Stimulated activated CD8-positive, alpha-beta memory T cell treated with anti-CD3 and anti-CD28 coated beads, Interleukin-2, amount 100 ng/mL, for 48 hours (primary cell): ENCODE measurements around the gene DDX56.
"Not testable (repeated sequence)": the region's sequence is repeated elsewhere in the genome, so short reads cannot be mapped to it uniquely, and the experiment has no call there.

Source experiments
- DNase-seq, 2 donors: peaks; one replicate each; pipeline ENCODE4 v3.0.0-alpha.2; 2020; ENCODE audit warnings: low read depth in 2 of 2

The DDX56 gene

DNA sequence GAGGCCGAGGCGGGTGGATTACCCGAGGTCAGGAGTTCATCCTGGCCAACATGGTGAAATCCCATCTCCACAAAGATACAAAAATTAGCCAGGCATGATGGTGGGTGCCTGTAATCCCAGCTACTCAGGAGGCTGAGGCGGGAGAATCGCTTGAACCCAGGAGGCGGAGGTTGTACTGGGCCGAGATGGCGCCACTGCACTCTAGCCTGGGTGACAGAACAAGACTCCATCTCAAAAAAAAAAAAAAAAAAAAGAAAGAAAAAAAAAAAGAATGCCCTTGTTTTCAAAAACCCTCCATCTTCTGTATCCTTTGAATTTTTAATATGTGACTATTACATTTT is 11.1 kb downstream of the DDX56 start:
- DNase-seq: not testable (repeated sequence)

DNA sequence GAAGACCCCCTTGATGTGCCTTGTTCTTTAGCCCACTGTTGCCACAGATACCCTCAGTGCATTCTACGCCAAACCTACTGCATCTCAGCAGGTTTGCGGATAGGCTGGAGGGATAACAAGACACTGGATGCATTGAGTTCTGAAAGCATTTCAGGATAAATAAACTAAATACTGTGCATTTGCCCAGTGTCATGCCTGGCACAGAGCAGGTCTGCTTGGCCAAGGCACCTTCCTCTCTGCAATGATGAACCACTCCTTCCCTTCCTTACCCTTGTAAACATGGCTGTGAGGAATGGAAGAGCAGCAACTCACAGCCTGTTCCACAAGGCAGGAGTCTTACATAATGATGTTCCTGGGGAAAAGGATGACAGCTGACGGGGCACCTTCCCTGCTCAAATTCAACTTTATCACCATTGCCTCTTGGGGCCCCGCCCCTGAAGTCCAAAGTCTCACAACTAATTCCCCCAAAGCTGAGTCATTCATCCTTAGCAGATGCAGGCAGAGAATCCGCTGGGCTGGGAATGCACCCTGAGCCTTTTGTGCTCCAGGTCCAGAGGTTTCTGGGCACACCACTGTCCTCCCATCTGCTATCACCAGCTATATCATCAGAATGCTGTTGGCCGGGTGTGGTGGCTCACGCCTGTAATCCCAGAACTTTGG is 11.6 kb downstream of the DDX56 start:
- DNase-seq: no peak

DNA sequence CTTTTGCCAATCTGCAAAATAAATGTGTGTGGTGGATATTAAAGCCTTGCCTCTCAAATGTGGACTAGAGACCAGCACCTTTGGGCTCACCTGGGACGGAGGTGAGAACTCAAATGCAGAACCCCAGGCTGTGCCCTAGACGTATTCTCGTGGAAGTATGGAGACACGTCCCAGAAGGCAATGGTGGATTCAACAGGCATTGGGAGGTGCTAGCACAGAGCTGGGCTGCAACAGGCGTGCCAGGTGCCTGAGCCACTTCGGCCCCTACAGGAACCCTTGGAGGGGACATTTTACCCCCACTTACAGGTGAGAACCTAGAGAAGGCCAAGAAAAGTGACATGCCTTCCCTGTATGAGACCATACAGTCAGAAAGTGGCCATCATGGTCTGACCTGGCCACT is 12.2 kb downstream of the DDX56 start:
- DNase-seq: no peak

DNA sequence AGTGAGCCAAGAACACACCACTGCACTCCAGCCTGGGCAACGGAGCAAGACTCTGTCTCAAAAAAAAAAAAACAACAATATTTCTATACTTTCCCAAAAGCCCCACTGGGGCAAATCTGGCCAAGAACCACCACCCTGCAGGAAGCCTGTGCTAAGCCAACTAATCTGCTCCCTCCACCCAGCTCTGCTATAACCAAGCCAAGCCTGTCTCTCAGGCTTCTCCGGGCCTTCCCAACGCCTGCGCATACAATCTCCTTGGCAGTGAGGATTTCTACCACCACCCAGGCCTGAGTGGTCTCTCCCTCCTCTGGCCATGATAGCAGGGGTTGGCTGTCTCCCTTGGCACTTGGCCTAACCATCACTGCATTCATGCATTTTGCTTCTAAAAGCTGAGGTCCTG is 14.2 kb downstream of the DDX56 start:
- DNase-seq: no peak

DNA sequence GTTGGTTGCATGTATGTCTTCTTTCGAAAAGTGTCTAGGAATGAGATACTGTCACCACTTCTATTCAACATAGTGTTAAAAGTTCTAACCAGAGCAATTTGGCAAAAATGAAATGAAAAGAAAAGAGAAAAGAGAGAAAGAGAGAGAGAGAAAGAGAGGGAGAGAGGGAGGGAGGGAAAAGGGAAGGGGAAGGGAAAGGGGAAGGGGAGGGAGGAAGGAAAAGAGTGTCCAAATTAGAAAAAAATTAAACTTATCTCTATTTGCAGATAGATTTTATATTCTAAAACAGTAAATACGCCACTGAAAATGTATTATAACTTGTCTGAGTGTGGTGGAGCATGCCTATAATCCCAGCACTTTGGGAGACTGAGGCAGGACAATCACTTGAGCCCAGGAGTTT is 16.2 kb downstream of the DDX56 start:
- no peak for DNase-seq

DNA sequence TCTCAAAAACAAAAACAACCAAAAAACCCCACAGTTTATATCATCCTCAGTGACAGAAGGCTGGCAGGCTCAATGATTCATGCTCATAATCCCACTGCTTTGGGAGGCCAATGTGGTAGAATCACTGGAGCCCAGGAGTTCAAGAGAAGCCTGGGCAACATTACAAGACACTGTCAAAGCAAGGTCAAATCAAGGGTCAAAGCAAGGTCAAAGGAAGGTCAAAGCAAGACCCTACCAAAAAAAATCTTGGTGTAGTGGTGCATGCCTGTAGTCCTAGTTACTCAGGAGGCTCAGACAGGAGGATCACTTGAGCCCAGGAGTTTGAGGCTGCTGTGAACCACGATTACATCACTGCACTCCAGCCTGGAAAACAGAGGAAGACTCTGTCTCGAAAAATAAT is 18.4 kb downstream of the DDX56 start:
- no peak for DNase-seq

DNA sequence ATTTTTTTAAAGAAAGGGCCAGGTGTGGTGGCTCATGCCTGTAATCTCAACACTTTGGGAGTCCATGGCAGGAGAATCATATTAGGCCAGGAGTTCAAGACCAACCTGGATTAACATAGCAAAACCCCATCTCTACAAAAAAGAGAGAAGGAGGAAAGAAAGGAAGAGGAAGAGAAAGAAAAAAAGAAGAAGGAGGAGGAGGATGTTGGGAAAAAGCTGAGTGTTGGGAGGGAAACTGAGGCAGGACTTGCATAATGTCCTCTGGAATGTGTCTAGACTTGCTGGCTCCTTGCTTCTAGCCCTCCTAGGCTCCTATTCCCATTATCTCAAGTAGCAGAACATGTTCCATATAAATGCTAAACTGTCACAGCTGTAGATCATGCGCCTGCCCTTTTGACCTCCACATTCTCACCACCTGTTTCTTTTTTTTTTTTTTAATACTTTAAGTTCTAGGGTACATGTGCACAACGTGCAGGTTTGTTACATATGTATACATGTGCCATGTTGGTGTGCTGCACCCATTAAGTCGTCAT is 21.2 kb downstream of the DDX56 start:
- DNase-seq: not testable (repeated sequence)

DNA sequence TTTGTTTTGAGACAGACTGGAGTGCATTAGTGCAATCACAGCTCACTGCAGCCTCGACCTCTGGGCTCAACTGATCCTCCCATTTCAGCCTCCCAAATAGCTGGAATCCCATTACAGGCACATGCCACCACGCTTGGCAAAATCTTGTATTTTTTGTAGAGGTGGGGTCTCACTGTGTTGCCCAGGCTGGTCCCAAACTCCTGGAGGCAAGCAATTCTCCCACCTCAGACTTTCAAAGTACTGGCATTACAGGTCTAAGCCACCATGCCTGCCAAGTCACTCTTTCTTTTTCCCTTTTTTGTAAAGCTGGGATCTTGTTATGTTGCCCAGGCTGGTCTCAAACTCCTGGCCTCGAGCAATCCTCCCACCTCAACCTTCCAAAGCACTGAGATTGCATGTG is 24.3 kb downstream of the DDX56 start:
- DNase-seq: no peak

DNA sequence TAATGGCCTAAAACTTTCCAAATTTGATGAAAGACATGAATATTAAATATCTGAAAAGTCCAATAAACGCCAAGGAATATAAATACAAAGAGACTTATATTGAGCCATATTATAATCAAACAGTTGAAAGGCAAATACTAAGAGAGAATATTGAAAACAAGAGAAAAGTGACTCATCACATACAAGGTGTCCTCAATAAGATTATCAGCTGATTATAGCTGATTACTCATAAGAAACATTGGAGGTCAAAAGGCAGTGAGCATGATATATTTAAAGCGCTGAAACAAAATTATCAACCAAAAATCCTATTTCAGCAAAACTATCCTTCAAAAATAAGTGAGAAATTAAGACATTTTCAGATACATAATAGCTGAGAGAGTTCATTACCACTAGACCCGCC is 24.8 kb downstream of the DDX56 start:
- no peak for DNase-seq

DNA sequence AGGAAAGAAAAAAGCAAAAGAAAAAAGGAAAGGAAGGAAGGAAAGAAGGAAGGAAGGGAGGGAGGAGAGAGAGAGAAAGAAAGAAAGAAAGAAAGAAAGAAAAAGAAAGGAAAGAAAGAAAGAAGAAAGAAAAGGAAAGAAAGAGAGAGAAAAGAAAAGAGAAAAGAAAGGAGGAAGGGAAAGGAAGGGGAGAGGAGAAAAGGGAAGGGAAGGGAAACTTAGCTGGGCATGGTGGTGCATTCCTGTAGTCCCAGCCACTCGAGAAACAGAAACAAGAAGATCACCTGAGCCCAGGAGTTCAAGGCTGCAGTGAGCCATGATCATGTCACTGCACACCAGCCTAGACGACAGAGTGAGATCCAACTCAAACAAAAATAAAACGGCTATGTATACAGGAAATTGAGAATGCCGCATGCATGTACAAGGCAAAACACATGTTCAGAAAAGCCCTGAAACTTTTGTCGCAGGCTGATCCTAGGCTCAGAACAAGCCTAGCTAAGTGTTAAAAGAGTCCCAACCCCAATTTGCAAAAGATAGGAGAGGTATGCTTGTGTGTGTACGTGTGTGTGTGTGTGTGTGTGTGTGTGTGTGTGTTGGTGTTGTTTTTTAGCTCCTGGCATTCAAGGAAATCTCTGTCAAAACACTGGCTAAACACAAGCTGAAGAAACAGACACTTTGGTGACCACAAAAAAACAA is 26.0 kb downstream of the DDX56 start:
- no peak for DNase-seq

DNA sequence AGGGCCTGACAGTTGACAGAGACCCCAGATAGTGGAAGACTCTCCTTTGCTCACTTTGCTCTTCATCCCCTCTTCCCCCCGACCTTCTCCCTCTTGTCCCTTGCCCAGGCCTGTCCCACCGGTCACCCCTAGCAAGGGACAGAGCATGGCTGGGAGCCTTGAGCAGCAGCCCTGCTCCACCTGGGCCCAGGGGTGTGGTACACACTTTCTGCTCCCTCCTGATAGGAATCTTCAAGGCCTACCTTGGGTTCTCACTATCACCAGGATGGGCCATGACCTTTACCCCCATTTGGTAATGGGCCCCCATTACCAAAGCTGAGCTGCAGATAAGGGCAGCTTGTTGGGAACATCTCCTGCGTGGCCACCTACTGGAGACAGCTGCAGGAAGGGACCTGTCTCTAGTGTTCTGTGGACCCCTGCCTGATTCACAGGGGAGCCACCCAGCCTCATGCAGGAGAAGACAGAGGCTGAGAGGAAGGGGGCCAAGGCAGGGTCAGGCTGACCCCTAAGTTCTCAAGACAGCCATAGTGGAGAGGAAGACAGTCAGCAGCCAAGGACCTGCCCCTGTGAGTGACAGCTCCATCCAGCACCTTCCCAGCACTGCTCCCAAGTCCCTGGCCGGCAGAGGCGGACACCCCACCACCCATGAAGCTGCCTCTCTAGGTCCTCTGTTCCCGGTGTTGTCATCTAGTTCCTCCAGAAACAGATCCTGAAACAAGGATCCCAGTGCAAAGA is 31.7 kb downstream of the DDX56 start:
- DNase-seq: no peak

DNA sequence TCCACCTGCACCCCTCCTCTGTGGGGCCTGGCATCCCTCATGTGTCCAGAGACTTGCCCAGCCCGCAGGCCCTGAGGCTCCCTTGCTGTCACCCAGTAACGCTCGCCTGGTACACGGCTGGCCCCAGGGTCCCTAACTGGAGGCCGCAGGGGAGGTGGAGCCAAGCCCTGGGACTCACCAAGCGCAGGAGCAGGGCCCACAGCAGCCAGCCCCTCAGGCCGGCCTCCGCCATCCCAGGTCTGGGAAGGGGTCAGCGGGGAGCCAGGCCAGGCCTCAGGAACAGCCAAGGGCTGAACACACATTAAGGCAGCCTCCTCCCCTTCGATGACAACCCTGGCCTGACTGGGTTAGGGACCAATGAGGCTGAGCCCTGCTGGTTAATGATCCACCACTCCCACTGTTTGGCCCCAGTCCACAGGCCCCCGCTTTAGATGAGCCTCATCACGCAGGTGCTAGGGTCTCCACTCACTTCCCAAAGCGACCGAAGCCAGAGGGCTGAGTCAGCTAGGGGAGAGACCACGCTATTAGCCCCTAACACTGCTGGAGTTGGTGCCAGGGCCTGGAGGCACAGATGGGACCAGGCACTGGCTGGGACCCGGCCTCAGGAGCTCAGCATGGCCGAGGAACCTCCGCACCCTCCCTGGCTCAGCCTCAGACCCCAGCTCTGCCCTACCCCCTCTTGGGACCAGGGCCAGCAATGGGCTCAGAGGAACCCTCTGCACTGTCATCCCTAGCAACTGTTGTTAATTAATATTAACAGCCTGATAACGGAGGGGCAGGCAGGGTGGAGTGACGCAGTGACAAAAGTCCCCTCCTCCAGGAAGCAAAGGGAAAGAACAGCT is 32.5 kb downstream of the DDX56 start, which contains the start of gene NPC1L1:
NPC1L1 (minus strand) TSS at position 303 of the 842 bp plus-strand sequence; CDS start at position 232, 71 bp downstream.
- no peak for DNase-seq

DNA sequence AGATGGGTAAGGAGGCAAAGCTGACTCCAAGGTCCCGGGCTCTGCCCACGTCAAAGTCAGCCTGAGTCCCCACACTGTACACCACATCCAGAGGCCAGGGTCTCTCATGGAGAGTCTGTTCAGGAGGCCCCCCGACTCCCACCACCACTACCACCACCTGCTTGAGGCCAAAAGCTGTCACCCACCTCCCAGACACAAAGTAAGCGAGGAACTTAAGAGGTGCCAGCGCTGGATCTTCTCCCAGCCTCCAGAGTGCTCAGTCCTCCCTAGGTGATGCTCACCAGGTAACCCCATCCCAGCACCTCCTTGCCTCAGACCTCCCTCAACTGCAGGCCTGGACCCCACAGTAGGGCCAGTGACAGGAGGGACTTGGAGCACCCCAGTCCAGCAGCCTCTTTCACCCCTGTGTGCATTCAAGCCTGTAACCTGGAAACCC is 33.1 kb downstream of the DDX56 start:
- no peak for DNase-seq

DNA sequence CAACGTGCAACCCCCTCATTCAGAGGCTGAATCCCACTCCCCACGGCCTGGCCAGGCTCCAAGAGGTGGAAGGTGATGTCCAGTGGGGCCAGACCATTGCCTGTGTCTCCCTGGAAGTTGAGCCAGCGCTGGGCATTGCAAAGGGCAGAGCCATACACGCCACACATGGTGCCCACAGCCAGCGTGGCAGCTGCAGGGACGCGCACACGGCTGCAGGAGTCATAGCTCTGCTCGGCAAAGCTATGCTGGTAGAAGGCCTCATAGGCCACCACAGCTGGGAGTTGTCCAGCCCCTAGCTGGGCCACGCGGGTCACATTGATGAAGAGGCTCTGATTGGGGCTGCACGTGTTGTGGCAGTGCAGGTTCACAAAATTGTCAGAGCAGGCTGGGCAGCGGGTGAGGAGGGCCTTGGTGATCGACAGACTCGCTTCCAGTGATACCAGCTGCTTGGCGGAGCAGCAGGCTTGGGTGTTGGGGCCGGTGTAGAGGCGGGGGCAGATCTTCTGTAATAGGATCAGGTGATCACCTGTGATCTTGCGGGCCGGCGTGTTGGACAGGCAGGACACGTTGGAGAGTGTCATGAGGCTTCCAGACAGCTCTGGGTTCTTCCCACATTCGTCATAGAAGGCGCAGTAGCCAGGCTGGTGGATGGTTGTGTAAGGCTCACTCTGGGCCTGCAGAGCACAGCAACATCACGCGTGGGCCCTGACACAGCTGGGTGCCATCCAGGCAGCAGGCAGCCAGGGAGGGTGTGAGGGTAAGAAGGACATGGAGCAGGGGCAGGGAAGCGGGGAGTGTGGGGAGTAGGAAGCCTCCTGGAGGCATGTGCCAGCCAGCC is 33.8 kb downstream of the DDX56 start:
- DNase-seq: no peak

DNA sequence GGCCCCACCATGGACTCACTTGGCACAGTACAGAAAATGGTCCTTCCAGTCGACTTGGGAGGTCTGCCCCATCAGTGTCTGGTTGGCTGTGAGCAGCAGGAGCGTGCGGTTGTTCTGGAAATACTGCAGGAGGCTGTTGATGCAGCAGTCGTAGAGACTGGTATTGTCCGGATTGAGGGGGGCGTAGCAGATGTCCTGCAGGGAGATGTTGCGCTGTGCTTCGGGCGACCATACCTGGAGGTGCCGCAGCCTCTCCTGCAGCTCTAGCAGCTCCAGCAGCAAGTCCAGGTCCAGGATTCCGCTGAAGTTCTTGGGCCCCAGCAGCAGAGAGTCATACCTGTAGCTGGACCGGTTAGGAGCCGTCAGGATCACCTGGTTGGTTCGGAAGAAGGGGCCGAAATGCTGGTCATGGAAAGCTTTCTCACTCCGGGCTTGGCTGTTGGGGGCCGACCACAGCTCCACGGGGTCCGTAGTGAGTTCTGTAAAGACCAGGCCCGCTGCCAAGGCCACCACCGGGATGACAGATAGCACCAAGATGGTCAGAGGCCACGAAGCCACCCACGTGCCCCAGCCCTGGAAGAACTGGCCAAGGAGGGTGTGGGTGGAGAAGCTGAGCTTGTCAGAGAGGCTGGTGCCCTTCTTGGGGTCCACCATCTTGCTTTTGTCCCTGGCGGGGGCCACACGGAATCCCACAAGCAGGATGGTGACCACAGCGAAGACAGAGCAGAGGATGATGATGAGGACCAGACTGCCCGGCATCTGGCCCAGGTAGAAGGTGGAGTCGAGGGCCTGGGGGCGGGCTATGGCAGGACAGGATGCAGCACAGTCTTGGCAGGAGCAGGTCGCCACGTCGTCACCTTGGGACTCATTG is 34.7 kb downstream of the DDX56 start:
- no peak for DNase-seq

DNA sequence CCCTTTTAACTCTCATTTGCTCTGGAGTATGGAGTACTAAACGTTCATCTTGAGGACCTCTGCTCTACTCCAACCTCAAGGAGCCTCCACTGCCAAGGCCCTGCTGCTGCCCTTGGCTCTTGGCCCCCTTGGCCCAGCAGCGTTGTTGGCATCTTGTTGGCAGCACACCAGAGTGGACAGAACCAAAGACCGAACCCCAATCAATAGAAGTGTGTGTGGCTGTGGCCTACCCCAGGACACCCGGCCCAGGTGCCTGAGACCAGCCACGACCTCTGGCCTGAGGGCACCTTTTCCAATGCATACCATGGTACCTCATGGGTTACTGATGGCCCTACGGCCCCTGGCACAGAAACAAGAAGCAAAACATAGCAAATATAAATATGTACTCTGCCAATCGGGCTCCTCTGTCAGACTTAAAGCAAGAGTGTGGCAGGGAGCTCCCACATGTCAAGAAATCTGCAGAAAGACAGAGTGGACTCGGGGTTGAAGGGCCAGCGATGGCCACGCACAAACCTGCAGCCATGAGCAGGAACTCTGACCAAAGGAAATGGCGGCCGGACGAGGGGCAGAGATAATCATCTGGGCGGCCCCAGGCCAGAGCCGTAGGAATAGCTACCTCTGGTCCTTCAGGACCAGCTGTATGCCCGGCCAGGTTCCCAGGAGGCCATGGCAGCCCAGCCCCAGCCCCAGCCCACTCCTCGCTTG is 35.5 kb downstream of the DDX56 start:
- DNase-seq: no peak

DNA sequence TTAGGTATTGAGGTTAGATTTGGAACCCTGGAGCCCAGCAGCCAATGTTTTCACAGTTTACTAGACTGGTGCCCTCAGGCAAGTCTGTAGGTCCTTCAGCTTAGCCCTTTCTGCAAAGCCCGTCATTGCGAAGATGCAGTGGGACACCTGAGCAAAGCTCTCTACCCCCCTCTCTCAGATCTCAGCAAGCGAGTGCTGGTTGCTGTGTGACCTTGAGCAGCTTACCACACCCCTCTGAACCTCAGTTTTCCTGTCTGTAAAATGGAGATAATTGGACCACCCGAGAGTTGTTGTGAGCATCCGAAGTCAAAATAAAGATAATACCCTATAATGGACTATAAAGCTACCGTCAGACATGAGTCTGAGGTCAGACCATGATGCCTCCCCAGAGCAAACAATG is 36.3 kb downstream of the DDX56 start:
- no peak for DNase-seq

DNA sequence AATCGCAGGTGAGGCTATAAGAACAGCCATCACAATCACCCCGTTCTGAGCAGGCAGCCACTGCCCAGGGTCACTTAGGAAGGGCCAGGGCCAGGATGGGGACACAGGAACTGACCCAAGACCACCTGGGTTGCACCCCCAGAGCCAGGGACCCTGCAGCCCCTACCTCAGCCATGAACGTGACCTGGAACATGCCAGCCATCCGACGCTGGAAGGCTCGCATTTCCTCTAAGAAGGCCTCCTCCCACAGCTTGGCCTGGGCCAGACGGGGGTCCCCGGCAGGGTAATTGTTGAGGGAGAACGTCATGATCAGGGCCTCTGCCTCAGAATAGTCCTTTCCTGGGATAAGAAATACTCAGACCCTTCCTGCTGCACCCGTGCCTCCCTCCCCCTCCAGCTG is 37.6 kb downstream of the DDX56 start:
- DNase-seq: no peak

DNA sequence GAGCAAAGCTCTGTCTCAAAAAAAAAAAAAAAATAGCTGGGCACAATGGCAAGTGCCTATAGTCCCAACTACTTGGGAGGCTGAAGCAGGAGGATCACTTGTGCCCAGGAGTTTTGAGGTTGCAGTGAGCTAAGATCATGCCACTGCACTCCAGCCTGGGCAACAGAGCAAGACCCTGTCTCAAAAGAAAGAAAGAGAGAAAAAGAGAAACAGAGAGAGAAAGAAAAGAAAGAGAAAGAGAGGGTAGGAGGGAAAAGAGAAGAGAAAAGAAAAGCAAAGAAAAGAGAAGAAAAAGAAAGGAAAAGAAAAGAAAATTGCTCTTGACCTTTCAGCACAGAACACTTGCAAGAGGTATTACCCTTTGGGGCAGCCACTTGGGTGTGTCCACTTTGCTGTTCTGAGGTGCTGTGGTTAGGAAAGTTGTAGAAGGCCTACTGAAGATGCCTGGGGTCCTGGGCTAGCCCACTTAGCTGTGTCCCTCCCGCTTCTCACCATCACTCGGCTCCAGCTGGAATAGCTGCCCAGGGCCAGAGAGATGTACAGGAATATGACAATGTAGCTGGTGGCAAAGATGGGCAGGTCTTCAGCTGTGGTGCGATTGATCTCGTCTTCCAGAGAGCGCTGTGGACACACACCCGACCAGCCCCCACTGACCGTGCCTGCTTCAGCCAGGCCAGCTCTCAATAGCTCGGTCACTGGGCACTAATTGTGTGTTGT is 38.2 kb downstream of the DDX56 start:
- no peak for DNase-seq
